PC-3 (cell line): ENCODE measurements around the gene MDK.

ENCODE experiments used
- EZH2 ChIP-seq: fragments of 300-600 bp; sonication (generic); IDR thresholded peaks from one replicate; pipeline ENCODE4 v1.6.1; 2017; ENCODE audit warnings: antibody characterized with exemption, mild to moderate bottlenecking, low read length; ENCODE audit not compliant: unreplicated experiment
- TF ChIP-seq, protein P1 (sequence below): fragments of 300-600 bp; sonication (generic); conservative IDR thresholded peaks from 2 replicates; pipeline ENCODE4 v1.5.1; 2017; ENCODE audit warnings: antibody characterized with exemption, low read depth, mild to moderate bottlenecking, low read length

DNA sequence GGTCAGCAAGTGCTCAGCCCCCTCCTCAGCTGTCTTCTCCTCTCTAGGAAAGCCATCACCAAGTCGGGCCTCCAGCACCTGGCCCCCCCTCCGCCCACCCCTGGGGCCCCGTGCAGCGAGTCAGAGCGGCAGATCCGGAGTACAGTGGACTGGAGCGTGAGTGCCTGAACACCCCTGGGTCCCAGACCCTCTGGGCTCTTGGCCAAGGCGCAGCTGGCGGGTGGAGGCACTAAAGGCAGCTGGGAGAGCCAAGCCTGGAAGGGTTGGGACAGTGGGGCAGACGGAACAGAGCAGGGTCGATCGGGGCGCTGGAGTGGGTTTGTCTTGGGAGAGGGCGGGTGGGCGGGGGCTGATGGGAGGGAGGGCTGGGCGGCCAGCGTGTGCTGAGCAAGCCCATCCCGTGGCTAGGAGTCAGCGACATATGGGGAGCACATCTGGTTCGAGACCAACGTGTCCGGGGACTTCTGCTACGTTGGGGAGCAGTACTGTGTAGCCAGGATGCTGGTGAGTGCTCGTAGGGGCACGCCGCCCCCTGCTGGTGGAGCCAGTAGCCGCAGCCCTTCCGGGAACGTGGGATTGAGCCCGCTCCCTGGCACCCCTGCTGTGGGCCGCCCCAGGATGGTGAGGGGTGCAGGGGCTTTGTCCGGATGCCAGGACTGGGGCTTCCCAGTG, 14.1 kb upstream of the MDK start:
- TF ChIP-seq, protein P1, sequence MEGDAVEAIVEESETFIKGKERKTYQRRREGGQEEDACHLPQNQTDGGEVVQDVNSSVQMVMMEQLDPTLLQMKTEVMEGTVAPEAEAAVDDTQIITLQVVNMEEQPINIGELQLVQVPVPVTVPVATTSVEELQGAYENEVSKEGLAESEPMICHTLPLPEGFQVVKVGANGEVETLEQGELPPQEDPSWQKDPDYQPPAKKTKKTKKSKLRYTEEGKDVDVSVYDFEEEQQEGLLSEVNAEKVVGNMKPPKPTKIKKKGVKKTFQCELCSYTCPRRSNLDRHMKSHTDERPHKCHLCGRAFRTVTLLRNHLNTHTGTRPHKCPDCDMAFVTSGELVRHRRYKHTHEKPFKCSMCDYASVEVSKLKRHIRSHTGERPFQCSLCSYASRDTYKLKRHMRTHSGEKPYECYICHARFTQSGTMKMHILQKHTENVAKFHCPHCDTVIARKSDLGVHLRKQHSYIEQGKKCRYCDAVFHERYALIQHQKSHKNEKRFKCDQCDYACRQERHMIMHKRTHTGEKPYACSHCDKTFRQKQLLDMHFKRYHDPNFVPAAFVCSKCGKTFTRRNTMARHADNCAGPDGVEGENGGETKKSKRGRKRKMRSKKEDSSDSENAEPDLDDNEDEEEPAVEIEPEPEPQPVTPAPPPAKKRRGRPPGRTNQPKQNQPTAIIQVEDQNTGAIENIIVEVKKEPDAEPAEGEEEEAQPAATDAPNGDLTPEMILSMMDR = peak; percentile 62
- TF ChIP-seq EZH2 = no peak
